A549 (cell line): ENCODE data around the gene FAM219B. TPM values are rescaled to one million over a fixed set of nuclear protein-coding genes. Genes with fewer than 3 reads are reported as not detected.

Source experiments
- ATAC-seq, 2 experiments: fragments of 200-7000 bp in 1 of 2; fragments of >200 bp in 1 of 2; cut with Nextera tagmentation in 1 of 2; cut with Tn5 transposase in 1 of 2; 3 replicates each; pipeline versions ENCODE4 v1.8.0 to v1.9.1; 2018 to 2020; ENCODE audit warnings: mild to moderate bottlenecking in 1 of 2, moderate library complexity in 1 of 2
- CTCF ChIA-PET: fragments of 300-600 bp; sonication (Branson Sonifier 250); formaldehyde crosslinking; extraction: SDS; loops from one replicate; lab custom pipeline; 2021; ENCODE audit warnings: antibody characterized with exemption, inconsistent platforms; lab: Yijun Ruan, JAX
- POLR2A ChIA-PET: fragments of 350-600 bp; formaldehyde crosslinking; extraction: SDS; loops from one replicate; lab custom pipeline; 2021; ENCODE audit warnings: antibody characterized with exemption, inconsistent platforms; lab: Yijun Ruan, JAX
- DNase-seq, 2 experiments: peaks; one replicate each; pipeline versions ENCODE4 v3.0.0 to v3.0.0-alpha.2; 2011 to 2016; ENCODE audit warnings: low read depth in 1 of 2, low spot score in 1 of 2
- FAIRE-seq: peaks from 2 replicates; lab custom pipeline; 2011; peaks lifted over from hg19 to GRCh38; lab: Jason Lieb, UNC
- H3K27ac ChIP-seq, 2 experiments: fragments of >200 bp; sonication (Bioruptor Twin); formaldehyde crosslinking; 3 replicates each; pipeline ENCODE4 v1.5.1; 2016 to 2017
- H3K4me1 ChIP-seq: fragments of >200 bp; sonication (Bioruptor Twin); formaldehyde crosslinking; 3 replicates; pipeline ENCODE4 v1.6.1; 2016
- H3K4me2 ChIP-seq: fragments of >200 bp; sonication (Bioruptor Twin); formaldehyde crosslinking; 3 replicates; pipeline ENCODE4 v1.6.1; 2016
- H3K4me3 ChIP-seq: fragments of >200 bp; sonication (Bioruptor Twin); formaldehyde crosslinking; 3 replicates; pipeline ENCODE4 v1.5.1; 2016
- H3K9me3 ChIP-seq: fragments of >200 bp; sonication (Bioruptor Twin); formaldehyde crosslinking; 3 replicates; pipeline ENCODE4 v1.6.1; 2016
- CBX8 ChIP-seq: fragments of 200-600 bp; sonication (generic); IDR thresholded peaks from 2 replicates; pipeline ENCODE4 v1.6.1; 2016
- CEBPB ChIP-seq, 2 experiments: fragments of >200 bp in 1 of 2; sonication (Bioruptor Twin) in 1 of 2; formaldehyde crosslinking in 1 of 2; IDR thresholded peaks; 2 replicates each; pipeline ENCODE4 v1.6.1; 2012 to 2016
- CHD2 ChIP-seq: fragments of 150-350 bp; IDR thresholded peaks from 2 replicates; pipeline ENCODE4 v1.6.1; 2014; ENCODE audit warnings: low read length; ENCODE audit not compliant: partially characterized antibody
- CHD4 ChIP-seq: fragments of 200-600 bp; sonication (generic); IDR thresholded peaks from 2 replicates; pipeline ENCODE4 v1.6.1; 2016; ENCODE audit warnings: antibody characterized with exemption, mild to moderate bottlenecking, borderline replicate concordance
- EP300 ChIP-seq, 2 experiments: fragments of >200 bp; sonication (Bioruptor Twin); formaldehyde crosslinking; IDR thresholded peaks; 2 replicates in 1 of 2; 3 replicates in 1 of 2; pipeline ENCODE4 v1.6.1; 2016 to 2017
- ESRRA ChIP-seq: fragments of 150-350 bp; IDR thresholded peaks from 2 replicates; pipeline ENCODE4 v1.6.1; 2014; ENCODE audit warnings: mild to moderate bottlenecking, low read length, borderline replicate concordance
- GATA3 ChIP-seq: IDR thresholded peaks from 2 replicates; pipeline ENCODE4 v1.6.1; 2012; ENCODE audit warnings: borderline replicate concordance
- HDAC2 ChIP-seq: fragments of 200-600 bp; sonication (generic); IDR thresholded peaks from 2 replicates; pipeline ENCODE4 v1.6.1; 2016
- HEYL ChIP-seq: fragments of 250-450 bp; sonication (Bioruptor Pico); IDR thresholded peaks from 2 replicates; pipeline ENCODE4 v1.8.0; 2021; ENCODE audit warnings: mild to moderate bottlenecking, moderate library complexity
- HOXA7 ChIP-seq: fragments of 250-450 bp; sonication (Bioruptor Pico); IDR thresholded peaks from 2 replicates; pipeline ENCODE4 v1.5.0; 2020; ENCODE audit warnings: mild to moderate bottlenecking, moderate library complexity
- HOXB5 ChIP-seq: fragments of 250-450 bp; sonication (Bioruptor Pico); IDR thresholded peaks from 2 replicates; pipeline ENCODE4 v1.5.0; 2020; ENCODE audit warnings: mild to moderate bottlenecking, moderate library complexity
- JUN ChIP-seq, 2 experiments: fragments of >200 bp; sonication (Bioruptor Twin); formaldehyde crosslinking; IDR thresholded peaks; 2 replicates in 1 of 2; 3 replicates in 1 of 2; pipeline ENCODE4 v1.6.1; 2016 to 2017
- KDM5A ChIP-seq: fragments of 200-600 bp; sonication (generic); IDR thresholded peaks from 2 replicates; pipeline ENCODE4 v1.6.1; 2016; ENCODE audit warnings: antibody characterized with exemption, mild to moderate bottlenecking
- MAZ ChIP-seq: fragments of 150-350 bp; IDR thresholded peaks from 2 replicates; pipeline ENCODE4 v1.6.1; 2014; ENCODE audit warnings: antibody characterized with exemption, low read depth, low read length, borderline replicate concordance
- NFE2L2 ChIP-seq: fragments of 150-350 bp; conservative IDR thresholded peaks from 2 replicates; pipeline ENCODE4 v1.6.1; 2014; ENCODE audit warnings: low read length
- PHF8 ChIP-seq: fragments of 200-600 bp; sonication (generic); IDR thresholded peaks from 2 replicates; pipeline ENCODE4 v1.6.1; 2016; ENCODE audit warnings: low read depth, mild to moderate bottlenecking, antibody characterized with exemption, moderate library complexity, borderline replicate concordance
- POLR2A ChIP-seq: IDR thresholded peaks from 2 replicates; pipeline ENCODE4 v1.6.1; 2012; ENCODE audit warnings: mild to moderate bottlenecking, low read length
- RFX5 ChIP-seq: fragments of 450-650 bp; IDR thresholded peaks from 2 replicates; pipeline ENCODE4 v1.7.1; 2014; ENCODE audit warnings: antibody characterized with exemption, mild to moderate bottlenecking, moderate library complexity
- SMC3 ChIP-seq: fragments of >200 bp; sonication (Bioruptor Twin); formaldehyde crosslinking; IDR thresholded peaks from 3 replicates; pipeline ENCODE4 v1.6.1; 2018; ENCODE audit warnings: inconsistent platforms
- TFCP2L1 ChIP-seq: fragments of 250-450 bp; sonication (Bioruptor Pico); IDR thresholded peaks from 2 replicates; pipeline ENCODE4 v1.5.0; 2021; ENCODE audit warnings: mild to moderate bottlenecking
- TP53 ChIP-seq: fragments of 250-450 bp; sonication (Bioruptor Pico); IDR thresholded peaks from 2 replicates; pipeline ENCODE4 v1.5.0; 2021; ENCODE audit warnings: mild to moderate bottlenecking, moderate library complexity
- ZC3H11A ChIP-seq: fragments of 450-650 bp; IDR thresholded peaks from 2 replicates; pipeline ENCODE4 v1.6.1; 2014; ENCODE audit warnings: antibody characterized with exemption, mild to moderate bottlenecking
- ZFP36 ChIP-seq: fragments of 450-650 bp; IDR thresholded peaks from 2 replicates; pipeline ENCODE4 v1.6.1; 2014; ENCODE audit warnings: borderline replicate concordance; ENCODE audit not compliant: partially characterized antibody
- ZNF302 ChIP-seq: fragments of 250-450 bp; sonication (Bioruptor Pico); IDR thresholded peaks from 2 replicates; pipeline ENCODE4 v1.9.0; 2021; ENCODE audit warnings: inconsistent platforms, mild to moderate bottlenecking, moderate library complexity
- ZSCAN20 ChIP-seq: fragments of 250-450 bp; sonication (Bioruptor Pico); IDR thresholded peaks from 2 replicates; pipeline ENCODE4 v1.8.0; 2022; ENCODE audit warnings: mild to moderate bottlenecking, moderate library complexity
- WGBS: methylation state at CpG from one replicate; pipeline ENCODE4 v1.1.6; 2017; ENCODE audit errors: missing lambda C conversion rate; 5-methylcytosine and 5-hydroxymethylcytosine counted together
- polyA plus RNA-seq, 4 experiments: library from polyadenylated mRNA; depleted of rRNA in 3 of 4; stranded (reverse); fragments of >200 nt; fragmentation: RNase III in 1 of 4; extraction: RNeasy Plus Mini Kit Qiagen cat#74134 plus additional on column Dnase treatment in 1 of 4; gene quantifications; 2 replicates in 3 of 4; 3 replicates in 1 of 4; pipeline ENCODE4 v1.2.3, GENCODE V29; 2011 to 2017
- TF ChIP-seq, protein P1 (sequence below): fragments of 150-350 bp; IDR thresholded peaks from 2 replicates; pipeline ENCODE4 v1.6.1; 2014; ENCODE audit warnings: low read depth, mild to moderate bottlenecking, low read length
- TF ChIP-seq, protein P2 (sequence below): fragments of 250-450 bp; sonication (Bioruptor Pico); IDR thresholded peaks from 2 replicates; pipeline ENCODE4 v1.5.0; 2021; ENCODE audit warnings: mild to moderate bottlenecking, moderate library complexity, borderline replicate concordance

FAM219B gene
- polyA plus RNA-seq, 2 of the 4 experiments (the other 2 are of a cell fraction): 36.9 to 46.2 TPM

DNA sequence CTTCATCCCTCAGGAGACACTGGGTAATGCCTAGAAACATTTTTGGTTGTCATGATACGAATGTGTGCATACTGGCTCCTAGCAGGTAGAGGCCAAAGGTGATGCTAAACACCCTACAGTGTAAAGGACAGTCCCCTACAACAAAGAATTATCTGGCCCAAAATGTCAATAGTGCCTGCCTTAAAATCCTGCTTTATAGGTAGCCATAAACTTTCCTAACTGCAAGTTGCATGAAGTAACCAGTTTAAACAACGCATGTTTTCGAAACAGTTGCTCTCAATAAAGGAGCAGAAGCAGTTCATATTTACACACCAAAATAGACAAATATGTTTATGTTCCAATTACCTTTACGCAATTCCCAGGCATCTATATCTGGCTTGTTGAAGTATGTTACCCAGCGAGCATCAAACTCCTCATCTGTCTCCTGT, 22.1 kb upstream of the FAM219B start:
- no peak for FAIRE-seq
- POLR2A ChIA-PET: no interaction called here
- no peaks in the 10 kb centered on the region for H3K9me3 ChIP-seq
- TF ChIP-seq HOXA7 (CRISPR knock-in tag) (no peak), EP300 (IDR thresholded peaks at IDR 0.05) (no peak), ESRRA (no peak), MAZ (no peak), KDM5A (no peak), HEYL (no peak), RFX5 (no peak), TFCP2L1 (no peak), POLR2A (no peak), TP53 (CRISPR knock-in tag) (no peak)
- TF ChIP-seq, all 56 proteins: peak for 0
- WGBS: 92% methylated on average over 5 of the region's 5 CpGs
- ATAC-seq (no peak), DNase-seq (no peak)
- H3K4me1 ChIP-seq: no peaks in the 10 kb centered on the region
- CTCF ChIA-PET: interaction anchor here (1.1 to 2.3 kb wide), 3 partner anchors 17 to 27 kb away, joined by 3 to 8 read pairs (median 4); no protein-coding TSS in a partner anchor
- H3K4me3 ChIP-seq: no peak overlapping the region
- no peak overlapping the region for H3K27ac ChIP-seq
- no peak overlapping the region for H3K4me2 ChIP-seq

DNA sequence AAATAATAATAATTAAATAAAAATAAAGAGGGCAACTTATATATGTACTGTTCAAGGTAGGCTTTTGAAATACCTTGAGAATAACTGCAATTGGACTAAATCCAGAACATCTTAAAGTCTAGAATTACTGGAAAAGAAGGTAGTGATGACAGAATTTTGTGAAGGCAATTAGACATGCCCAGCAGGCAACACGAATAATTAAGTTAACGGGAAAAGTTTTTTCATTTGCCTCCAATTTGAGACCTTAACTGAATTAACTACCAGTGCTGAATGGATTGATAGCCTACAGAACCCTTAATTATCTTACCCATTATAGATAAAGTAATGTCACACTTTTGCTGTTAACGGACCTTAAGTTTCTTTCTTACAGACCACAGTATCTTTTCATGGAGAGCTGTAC, 17.9 kb upstream of the FAM219B start:
- no peak for FAIRE-seq
- CTCF ChIA-PET: interaction anchor here (0.8 to 2.5 kb wide), 4 partner anchors 23 to 63 kb away, joined by 3 to 6 read pairs (median 3); no protein-coding TSS in a partner anchor
- POLR2A ChIA-PET: no interaction called here
- H3K27ac ChIP-seq: no peak overlapping the region
- TF ChIP-seq SMC3 (no peak), NFE2L2 (no peak), CBX8 (no peak), HOXB5 (CRISPR knock-in tag) (no peak), HDAC2 (no peak), ZSCAN20 (CRISPR knock-in tag) (no peak), ZFP36 (no peak), CHD4 (no peak), JUN (IDR thresholded peaks at IDR 0.05) (no peak), ZNF302 (CRISPR knock-in tag) (no peak), GATA3 (no peak), CHD2 (no peak), POLR2A (no peak), PHF8 (no peak), MAZ (no peak), ZC3H11A (no peak), CEBPB (IDR thresholded peaks at IDR 0.05) (no peak)
- TF ChIP-seq, protein P1, sequence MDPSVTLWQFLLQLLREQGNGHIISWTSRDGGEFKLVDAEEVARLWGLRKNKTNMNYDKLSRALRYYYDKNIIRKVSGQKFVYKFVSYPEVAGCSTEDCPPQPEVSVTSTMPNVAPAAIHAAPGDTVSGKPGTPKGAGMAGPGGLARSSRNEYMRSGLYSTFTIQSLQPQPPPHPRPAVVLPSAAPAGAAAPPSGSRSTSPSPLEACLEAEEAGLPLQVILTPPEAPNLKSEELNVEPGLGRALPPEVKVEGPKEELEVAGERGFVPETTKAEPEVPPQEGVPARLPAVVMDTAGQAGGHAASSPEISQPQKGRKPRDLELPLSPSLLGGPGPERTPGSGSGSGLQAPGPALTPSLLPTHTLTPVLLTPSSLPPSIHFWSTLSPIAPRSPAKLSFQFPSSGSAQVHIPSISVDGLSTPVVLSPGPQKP: no peak
- TF ChIP-seq, protein P2, sequence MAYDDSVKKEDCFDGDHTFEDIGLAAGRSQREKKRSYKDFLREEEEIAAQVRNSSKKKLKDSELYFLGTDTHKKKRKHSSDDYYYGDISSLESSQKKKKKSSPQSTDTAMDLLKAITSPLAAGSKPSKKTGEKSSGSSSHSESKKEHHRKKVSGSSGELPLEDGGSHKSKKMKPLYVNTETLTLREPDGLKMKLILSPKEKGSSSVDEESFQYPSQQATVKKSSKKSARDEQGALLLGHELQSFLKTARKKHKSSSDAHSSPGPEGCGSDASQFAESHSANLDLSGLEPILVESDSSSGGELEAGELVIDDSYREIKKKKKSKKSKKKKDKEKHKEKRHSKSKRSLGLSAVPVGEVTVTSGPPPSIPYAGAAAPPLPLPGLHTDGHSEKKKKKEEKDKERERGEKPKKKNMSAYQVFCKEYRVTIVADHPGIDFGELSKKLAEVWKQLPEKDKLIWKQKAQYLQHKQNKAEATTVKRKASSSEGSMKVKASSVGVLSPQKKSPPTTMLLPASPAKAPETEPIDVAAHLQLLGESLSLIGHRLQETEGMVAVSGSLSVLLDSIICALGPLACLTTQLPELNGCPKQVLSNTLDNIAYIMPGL (CRISPR knock-in tag): no peak
- TF ChIP-seq, all 56 proteins: peak for 0
- ATAC-seq (no peak), DNase-seq (no peak)
- WGBS: 92% methylated on average over 3 of the region's 3 CpGs
- Histone ChIP-seq H3K4me1 (no peaks in the 10 kb centered on the region), H3K4me2 (no peak overlapping the region), H3K9me3 (no peaks in the 10 kb centered on the region), H3K4me3 (no peak overlapping the region)
